Thyroid gland (tissue), 4 donors: ENCODE results near the gene PTPRE. TPM values are rescaled to one million over a fixed set of nuclear protein-coding genes. Genes with fewer than 3 reads are reported as not detected.

Source experiments
- DNase-seq, 2 donors: peaks; one replicate each; pipeline ENCODE4 v3.0.0-alpha.2; 2019
- H3K27ac ChIP-seq, 3 donors: fragments of 200-600 bp; sonication (generic); 1 replicate in 2 of 3; 2 replicates in 1 of 3; pipeline ENCODE4 v1.5.1; 2016 to 2019; ENCODE audit warnings: mild to moderate bottlenecking in 1 of 3, moderate library complexity in 1 of 3
- H3K27me3 ChIP-seq: fragments of 200-600 bp; sonication (generic); one replicate; pipeline ENCODE4 v1.5.1; 2019
- H3K36me3 ChIP-seq, 2 donors: fragments of 200-600 bp; sonication (generic); one replicate each; pipeline ENCODE4 v1.5.1; 2016 to 2019
- H3K4me1 ChIP-seq, 2 donors: fragments of 200-600 bp; sonication (generic); one replicate each; pipeline ENCODE4 v1.5.1; 2017 to 2019
- H3K4me3 ChIP-seq, 3 donors: fragments of 200-600 bp; sonication (generic); replicated peaks in 1 of 3; 1 replicate in 2 of 3; 2 replicates in 1 of 3; pipeline ENCODE4 v1.5.1; 2016; ENCODE audit warnings: mild to moderate bottlenecking in 1 of 3
- H3K9me3 ChIP-seq: fragments of 200-600 bp; sonication (generic); one replicate; pipeline ENCODE4 v1.5.1; 2017
- CTCF ChIP-seq, 6 experiments: fragments of 200-600 bp in 3 of 6; fragments of 450-650 bp in 3 of 6; sonication (generic) in 3 of 6; IDR thresholded peaks; one replicate each; pipeline ENCODE4 v1.5.1; 2016 to 2019; ENCODE audit warnings: antibody characterized with exemption in 6 of 6, mild to moderate bottlenecking in 2 of 6, inconsistent platforms in 1 of 6, moderate library complexity in 1 of 6
- POLR2A ChIP-seq, 2 donors: fragments of 450-650 bp; IDR thresholded peaks; one replicate each; pipeline ENCODE4 v1.6.1; 2017; ENCODE audit warnings: antibody characterized with exemption in 2 of 2, mild to moderate bottlenecking in 2 of 2, moderate library complexity in 1 of 2
- WGBS, 2 donors: methylation state at CpG; one replicate each; pipeline ENCODE4 v1.1.5; 2017; 5-methylcytosine and 5-hydroxymethylcytosine counted together
- intact Hi-C: fragments of 100-400 bp; cut with DNase I; formaldehyde crosslinking; loops from one replicate; pipeline ENCODE4 v1.15.1; 2023
- total RNA-seq, 4 donors: library from RNA; depleted of rRNA; stranded (reverse); fragments of >200 nt; gene quantifications; one replicate each; pipeline ENCODE4 v1.2.3, GENCODE V29; 2016

PTPRE gene
- total RNA-seq, 4 donors from 2014 or later = 16.8 to 25.0 (median 19.4) TPM

GRCh38 chr10:127899766-127900387, 7.0 kb upstream of the PTPRE start:
- 65% methylated on average over 3 of the region's 3 CpGs for WGBS, 2 donors
- intact Hi-C loops = no loop called here
- Histone ChIP-seq H3K4me1 (no peaks in the 10 kb centered on the region), H3K9me3 (no peaks in the 10 kb centered on the region), H3K27ac (no peak overlapping the region), H3K27me3 (no peaks in the 10 kb centered on the region), H3K4me3 (no peak overlapping the region), H3K36me3 (no peaks in the 10 kb centered on the region)
- no peak for DNase-seq
- no peak for TF ChIP-seq POLR2A (IDR thresholded peaks at IDR 0.05)
- no peak for TF ChIP-seq CTCF (IDR thresholded peaks at IDR 0.05)

GRCh38 chr10:127903789-127904188, 3.1 kb upstream of the PTPRE start:
- intact Hi-C loops = no loop called here

GRCh38 chr10:127904311-127905000, 2.4 kb upstream of the PTPRE start:
- DNase-seq = no peak
- Histone ChIP-seq H3K4me3 (no peak overlapping the region), H3K27ac (no peak overlapping the region), H3K4me1 (peaks cover 3 to 9% of the 10 kb centered on the region in 2 donors), H3K27me3 (no peaks in the 10 kb centered on the region), H3K36me3 (no peaks in the 10 kb centered on the region), H3K9me3 (no peaks in the 10 kb centered on the region)
- WGBS, 2 donors = 83 to 84% methylated on average over 5 of the region's 5 CpGs
- TF ChIP-seq POLR2A (IDR thresholded peaks at IDR 0.05) (no peak), CTCF (IDR thresholded peaks at IDR 0.05) (no peak)
- intact Hi-C loops = no loop called here

More at GRCh38 chr10:127903789-127904188, 3.1 kb upstream of the PTPRE start:
- no peak for TF ChIP-seq CTCF (IDR thresholded peaks at IDR 0.05)
- TF ChIP-seq POLR2A (IDR thresholded peaks at IDR 0.05) = no peak
- no peak for DNase-seq
- peaks cover 3 to 9% of the 10 kb centered on the region in 2 donors for H3K4me1 ChIP-seq
- H3K27ac ChIP-seq = no peak overlapping the region
- WGBS, 2 donors = 77 to 83% methylated on average over 5 of the region's 5 CpGs
- H3K9me3 ChIP-seq = no peaks in the 10 kb centered on the region
- H3K36me3 ChIP-seq = no peaks in the 10 kb centered on the region
- H3K4me3 ChIP-seq = no peak overlapping the region
- H3K27me3 ChIP-seq = no peaks in the 10 kb centered on the region

- DNase-seq = no peak
- no peak for TF ChIP-seq POLR2A (IDR thresholded peaks at IDR 0.05)
- TF ChIP-seq CTCF (IDR thresholded peaks at IDR 0.05) = no peak
- intact Hi-C loops = no loop called here
Measured at GRCh38 chr10:127905001-127905847, 1.7 kb upstream of the PTPRE start.

More at GRCh38 chr10:127905001-127905847, 1.7 kb upstream of the PTPRE start:
- no peaks in the 10 kb centered on the region for H3K27me3 ChIP-seq
- WGBS, 2 donors = 75 to 78% methylated on average over 14 of the region's 14 CpGs
- H3K27ac ChIP-seq = no peak overlapping the region
- H3K9me3 ChIP-seq = no peaks in the 10 kb centered on the region
- no peaks in the 10 kb centered on the region for H3K36me3 ChIP-seq
- peaks cover 3 to 9% of the 10 kb centered on the region in 2 donors for H3K4me1 ChIP-seq
- no peak overlapping the region for H3K4me3 ChIP-seq
